Neural progenitor cell (in vitro differentiated cells): ENCODE measurements around the gene BTN2A1. TPM values are rescaled to one million over a fixed set of nuclear protein-coding genes. Genes with fewer than 3 reads are reported as not detected.
"Not testable (repeated sequence)": the region's sequence is repeated elsewhere in the genome, so short reads cannot be mapped to it uniquely, and the experiment has no call there.

Source experiments
- DNase-seq: peaks from one replicate; pipeline ENCODE4 v3.0.0-alpha.2; 2016; ENCODE audit warnings: low spot score
- H2AFZ ChIP-seq: fragments of 200-600 bp; sonication (generic); replicated peaks from 2 replicates; pipeline ENCODE4 v1.6.1; 2016; ENCODE audit warnings: antibody characterized with exemption
- H3F3A ChIP-seq: fragments of 200-600 bp; sonication (generic); 2 replicates; pipeline ENCODE4 v1.6.1; 2016; ENCODE audit warnings: antibody characterized with exemption, low read depth
- H3K27ac ChIP-seq: fragments of 200-600 bp; sonication (generic); 2 replicates; pipeline ENCODE4 v1.5.1; 2016; ENCODE audit warnings: mild to moderate bottlenecking
- H3K27me3 ChIP-seq: fragments of 200-600 bp; sonication (generic); 2 replicates; pipeline ENCODE4 v1.6.1; 2016; ENCODE audit warnings: mild to moderate bottlenecking, moderate library complexity
- H3K36me3 ChIP-seq: fragments of 200-600 bp; sonication (generic); 2 replicates; pipeline ENCODE4 v1.5.1; 2016
- H3K4me1 ChIP-seq: fragments of 200-600 bp; sonication (generic); 2 replicates; pipeline ENCODE4 v1.6.1; 2016; ENCODE audit warnings: mixed run types
- H3K4me2 ChIP-seq: fragments of 200-600 bp; sonication (generic); 2 replicates; pipeline ENCODE4 v1.6.1; 2016
- H3K4me3 ChIP-seq: fragments of 200-600 bp; sonication (generic); 2 replicates; pipeline ENCODE4 v1.5.1; 2016
- H3K79me2 ChIP-seq: fragments of 200-600 bp; sonication (generic); 2 replicates; pipeline ENCODE4 v1.6.1; 2016; ENCODE audit warnings: low read depth
- H3K9ac ChIP-seq: fragments of 200-600 bp; sonication (generic); 2 replicates; pipeline ENCODE4 v1.6.1; 2016
- H3K9me3 ChIP-seq: fragments of 200-600 bp; sonication (generic); 2 replicates; pipeline ENCODE4 v1.5.1; 2016; ENCODE audit warnings: low read depth
- H4K20me1 ChIP-seq: fragments of 200-600 bp; sonication (generic); 2 replicates; pipeline ENCODE4 v1.6.1; 2016; ENCODE audit warnings: low read depth
- H3K27ac Mint-ChIP-seq: 3 replicates; pipeline ENCODE4 v1.8.0; 2021; ENCODE audit warnings: mixed read lengths
- H3K27me3 Mint-ChIP-seq: 2 replicates; pipeline ENCODE4 v1.8.0; 2022; ENCODE audit warnings: low read depth, mild to moderate bottlenecking, inconsistent platforms, moderate library complexity, mixed read lengths; ENCODE audit not compliant: insufficient read depth
- H3K36me3 Mint-ChIP-seq: 3 replicates; pipeline ENCODE4 v1.8.0; 2021; ENCODE audit warnings: mixed read lengths
- H3K4me1 Mint-ChIP-seq: 3 replicates; pipeline ENCODE4 v1.8.0; 2021; ENCODE audit warnings: mixed read lengths
- H3K4me3 Mint-ChIP-seq: 3 replicates; pipeline ENCODE4 v1.8.0; 2021; ENCODE audit warnings: mild to moderate bottlenecking, moderate library complexity, mixed read lengths
- H3K9me3 Mint-ChIP-seq: 3 replicates; pipeline ENCODE4 v1.8.0; 2020; ENCODE audit warnings: mixed read lengths
- CTCF ChIP-seq: fragments of 200-600 bp; sonication (generic); IDR thresholded peaks from 2 replicates; pipeline ENCODE4 v1.5.1; 2017; ENCODE audit warnings: antibody characterized with exemption, mild to moderate bottlenecking
- EZH2 ChIP-seq: fragments of 200-600 bp; sonication (generic); IDR thresholded peaks from 2 replicates; pipeline ENCODE4 v1.6.1; 2017; ENCODE audit warnings: antibody characterized with exemption, mild to moderate bottlenecking, moderate library complexity
- EZH2phosphoT487 ChIP-seq: fragments of 200-600 bp; sonication (generic); IDR thresholded peaks from 2 replicates; pipeline ENCODE4 v1.6.1; 2017; ENCODE audit warnings: antibody characterized with exemption
- total RNA-seq: library from RNA; depleted of rRNA; stranded (reverse); fragments of >200 nt; gene quantifications from 2 replicates; pipeline ENCODE4 v1.2.3, GENCODE V29; 2015; ENCODE audit warnings: low replicate concordance

The BTN2A1 gene
- total RNA-seq, 1 donor from 2014 or later = 11.6 TPM

GRCh38 chr6:26459023-26459810 lies 1.5 kb downstream of the BTN2A1 start:
- H3K4me1 Mint-ChIP-seq = peaks cover 30% of the 10 kb centered on the region
- Histone ChIP-seq H3K27ac (no peak overlapping the region), H3K79me2 (peaks cover 34% of the 10 kb centered on the region)

GRCh38 chr6:26461353-26461752 lies 3.6 kb downstream of the BTN2A1 start:
- not testable (repeated sequence) for H4K20me1 ChIP-seq, H3K4me3 Mint-ChIP-seq, H2AFZ ChIP-seq, H3F3A ChIP-seq, H3K4me3 ChIP-seq, H3K36me3 ChIP-seq, H3K4me1 ChIP-seq, H3K9ac ChIP-seq, H3K27ac Mint-ChIP-seq, H3K4me2 ChIP-seq, H3K27me3 ChIP-seq, H3K27ac ChIP-seq, DNase-seq, H3K9me3 ChIP-seq, H3K27me3 Mint-ChIP-seq, H3K9me3 Mint-ChIP-seq
- Mint-ChIP-seq H3K36me3 (peaks cover 41% of the 10 kb centered on the region), H3K4me1 (peaks cover 30% of the 10 kb centered on the region)
- peaks cover 34% of the 10 kb centered on the region for H3K79me2 ChIP-seq

More at GRCh38 chr6:26459023-26459810, 1.5 kb downstream of the BTN2A1 start:
- Histone ChIP-seq H2AFZ (no peak overlapping the region), H3K27me3 (no peaks in the 10 kb centered on the region), H3F3A (no peaks in the 10 kb centered on the region), H3K36me3 (no peaks in the 10 kb centered on the region), H3K9ac (no peak overlapping the region), H3K4me1 (peaks cover 7% of the 10 kb centered on the region), H4K20me1 (peaks cover 3% of the 10 kb centered on the region), H3K4me3 (peak overlapping the region; percentile 92), H3K4me2 (peak overlapping the region; percentile 96), H3K9me3 (no peaks in the 10 kb centered on the region)
- TF ChIP-seq EZH2phosphoT487 = no peak
- no peak for TF ChIP-seq CTCF
- TF ChIP-seq EZH2 = no peak
- peaks cover 3% of the 10 kb centered on the region for H3K27me3 Mint-ChIP-seq
- peak overlapping the region; percentile 70 for H3K4me3 Mint-ChIP-seq
- DNase-seq = no peak
- no peak overlapping the region for H3K27ac Mint-ChIP-seq
- peaks cover 26% of the 10 kb centered on the region for H3K36me3 Mint-ChIP-seq
- no peaks in the 10 kb centered on the region for H3K9me3 Mint-ChIP-seq

- Histone ChIP-seq H3K36me3 (no peaks in the 10 kb centered on the region), H3K4me3 (no peak overlapping the region), H4K20me1 (peaks cover 3% of the 10 kb centered on the region), H3K9ac (no peak overlapping the region), H3K4me2 (no peak overlapping the region), H3K27ac (no peak overlapping the region), H3K9me3 (no peaks in the 10 kb centered on the region), H2AFZ (no peak overlapping the region), H3K27me3 (no peaks in the 10 kb centered on the region), H3F3A (no peaks in the 10 kb centered on the region), H3K4me1 (peaks cover 3% of the 10 kb centered on the region), H3K79me2 (peaks cover 23% of the 10 kb centered on the region)
- TF ChIP-seq EZH2phosphoT487 (no peak), CTCF (no peak), EZH2 (no peak)
- Mint-ChIP-seq H3K27ac (no peak overlapping the region), H3K9me3 (no peaks in the 10 kb centered on the region), H3K27me3 (peaks cover 3% of the 10 kb centered on the region), H3K4me3 (no peak overlapping the region), H3K4me1 (peaks cover 15% of the 10 kb centered on the region), H3K36me3 (peaks cover 62% of the 10 kb centered on the region)
- no peak for DNase-seq
Measured at GRCh38 chr6:26464014-26464413, 6.3 kb downstream of the BTN2A1 start.

- H3K9ac ChIP-seq = no peak overlapping the region
- no peak overlapping the region for H3K4me2 ChIP-seq
- Mint-ChIP-seq H3K27me3 (peaks cover 3% of the 10 kb centered on the region), H3K27ac (no peak overlapping the region), H3K36me3 (peaks cover 61% of the 10 kb centered on the region), H3K4me1 (peaks cover 11% of the 10 kb centered on the region), H3K4me3 (no peak overlapping the region), H3K9me3 (no peaks in the 10 kb centered on the region)
- TF ChIP-seq EZH2phosphoT487 (no peak), CTCF (no peak), EZH2 (no peak)
- no peaks in the 10 kb centered on the region for H3K36me3 ChIP-seq
- H3K4me1 ChIP-seq = no peaks in the 10 kb centered on the region
- no peaks in the 10 kb centered on the region for H3K27me3 ChIP-seq
- no peak overlapping the region for H3K4me3 ChIP-seq
- H3F3A ChIP-seq = no peaks in the 10 kb centered on the region
- H3K27ac ChIP-seq = no peak overlapping the region
- no peaks in the 10 kb centered on the region for H3K9me3 ChIP-seq
- H2AFZ ChIP-seq = no peak overlapping the region
- no peak for DNase-seq
- peaks cover 18% of the 10 kb centered on the region for H3K79me2 ChIP-seq
- H4K20me1 ChIP-seq = peaks cover 3% of the 10 kb centered on the region
Measured at GRCh38 chr6:26464416-26465131, 6.8 kb downstream of the BTN2A1 start.
